Neural cell (in vitro differentiated cells): ENCODE measurements around the gene CCL2. TPM values are rescaled to one million over a fixed set of nuclear protein-coding genes. Genes with fewer than 3 reads are reported as not detected.

Source experiments
- H2AFZ ChIP-seq: fragments of 200-600, 300-800 bp; sonication (generic), shearing (Covaris generic); 2 replicates; pipeline ENCODE4 v1.6.0; 2014; ENCODE audit warnings: low read depth, mild to moderate bottlenecking, antibody characterized with exemption, low read length, moderate library complexity
- H3F3A ChIP-seq: fragments of 200-600 bp; shearing (Covaris generic); 2 replicates; pipeline ENCODE4 v1.6.1; 2016; ENCODE audit warnings: mild to moderate bottlenecking, moderate library complexity, mixed read lengths, antibody characterized with exemption, low read length; ENCODE audit not compliant: insufficient read depth, poor library complexity, severe bottlenecking
- H3K27ac ChIP-seq: fragments of 200-600, 300-800 bp; sonication (generic), shearing (Covaris generic); 2 replicates; pipeline ENCODE4 v1.5.1; 2014; ENCODE audit warnings: mild to moderate bottlenecking, low read length, moderate library complexity
- H3K27me3 ChIP-seq: fragments of 300-800, 200-600 bp; sonication (generic), shearing (Covaris generic); 2 replicates; pipeline ENCODE4 v1.6.0; 2014; ENCODE audit warnings: mild to moderate bottlenecking, low read depth, low read length, moderate library complexity; ENCODE audit not compliant: insufficient read depth
- H3K36me3 ChIP-seq: fragments of 300-800, 200-600 bp; sonication (generic), shearing (Covaris generic); 2 replicates; pipeline ENCODE4 v1.5.1; 2014; ENCODE audit warnings: mild to moderate bottlenecking, antibody characterized with exemption, low read length, moderate library complexity; ENCODE audit not compliant: insufficient read depth
- H3K4me2 ChIP-seq: fragments of 300-800, 200-600 bp; sonication (generic), shearing (Covaris generic); 2 replicates; pipeline ENCODE4 v1.6.0; 2014; ENCODE audit warnings: mild to moderate bottlenecking, low read length
- H3K4me3 ChIP-seq: fragments of 300-800, 200-600 bp; sonication (generic), shearing (Covaris generic); 2 replicates; pipeline ENCODE4 v1.5.1; 2014; ENCODE audit warnings: mild to moderate bottlenecking, low read length, moderate library complexity
- H3K79me2 ChIP-seq: fragments of 200-600 bp; shearing (Covaris generic); replicated peaks from 2 replicates; pipeline ENCODE4 v1.6.0; 2014; ENCODE audit warnings: mild to moderate bottlenecking, low read length, moderate library complexity; ENCODE audit not compliant: insufficient read depth
- H3K9ac ChIP-seq: fragments of 300-800, 200-600 bp; sonication (generic), shearing (Covaris generic); 2 replicates; pipeline ENCODE4 v1.6.1; 2016; ENCODE audit warnings: mild to moderate bottlenecking, low read length, mixed read lengths
- H3K9me2 ChIP-seq: fragments of 200-600 bp; shearing (Covaris generic); 2 replicates; pipeline ENCODE4 v1.6.1; 2016; ENCODE audit warnings: mild to moderate bottlenecking, low read length, mixed read lengths; ENCODE audit not compliant: insufficient read depth
- H3K9me3 ChIP-seq: fragments of 200-600, 300-800 bp; sonication (generic), shearing (Covaris generic); 2 replicates; pipeline ENCODE4 v1.6.1; 2016; ENCODE audit warnings: mild to moderate bottlenecking, mixed run types, low read length, moderate library complexity, mixed read lengths
- H4K20me1 ChIP-seq: fragments of 200-600 bp; shearing (Covaris generic); 2 replicates; pipeline ENCODE4 v1.6.1; 2016; ENCODE audit warnings: mild to moderate bottlenecking, mixed run types; ENCODE audit not compliant: insufficient read depth
- CTCF ChIP-seq: fragments of 450-650 bp; IDR thresholded peaks from 2 replicates; pipeline ENCODE4 v1.5.1; 2014; ENCODE audit warnings: antibody characterized with exemption, mild to moderate bottlenecking, moderate library complexity; ENCODE audit not compliant: poor library complexity, severe bottlenecking
- EP300 ChIP-seq: fragments of 450-650 bp; conservative IDR thresholded peaks from 2 replicates; pipeline ENCODE4 v1.6.1; 2014; ENCODE audit warnings: antibody characterized with exemption, mild to moderate bottlenecking, moderate library complexity; ENCODE audit not compliant: poor library complexity, severe bottlenecking
- EZH2 ChIP-seq: fragments of 200-600, 300-800 bp; shearing (Covaris generic), sonication (generic); IDR thresholded peaks from 2 replicates; pipeline ENCODE4 v1.6.1; 2014; ENCODE audit warnings: antibody characterized with exemption, low read length, borderline replicate concordance, mild to moderate bottlenecking; ENCODE audit not compliant: insufficient read depth, poor library complexity, severe bottlenecking
- MXI1 ChIP-seq: fragments of 450-650 bp; conservative IDR thresholded peaks from 2 replicates; pipeline ENCODE4 v1.6.1; 2014; ENCODE audit warnings: antibody characterized with exemption, mild to moderate bottlenecking; ENCODE audit not compliant: poor library complexity, severe bottlenecking
- POLR2AphosphoS5 ChIP-seq: IDR thresholded peaks from 2 replicates; pipeline ENCODE4 v1.6.1; 2012
- RAD21 ChIP-seq: fragments of 450-650 bp; conservative IDR thresholded peaks from 2 replicates; pipeline ENCODE4 v1.6.1; 2014; ENCODE audit warnings: antibody characterized with exemption, mild to moderate bottlenecking, moderate library complexity
- REST ChIP-seq: IDR thresholded peaks from 2 replicates; pipeline ENCODE4 v1.6.1; 2012; ENCODE audit warnings: borderline replicate concordance
- SMC3 ChIP-seq: fragments of 450-650 bp; conservative IDR thresholded peaks from 2 replicates; pipeline ENCODE4 v1.6.1; 2014; ENCODE audit warnings: antibody characterized with exemption, mild to moderate bottlenecking, moderate library complexity; ENCODE audit not compliant: poor library complexity
- TAF1 ChIP-seq: IDR thresholded peaks from 2 replicates; pipeline ENCODE4 v1.6.1; 2012; ENCODE audit warnings: low read depth
- polyA plus RNA-seq: library from polyadenylated mRNA; depleted of rRNA; stranded (reverse); fragments of >200 nt; gene quantifications from 2 replicates; pipeline ENCODE4 v1.2.3, GENCODE V29; 2014

The CCL2 gene
- polyA plus RNA-seq, 1 donor from 2014 or later = 0.57 TPM

GRCh38 chr17:34241062-34241461 is 14.0 kb upstream of the CCL2 start:
- Histone ChIP-seq H3K9ac (no peak overlapping the region), H3K4me3 (no peak overlapping the region), H4K20me1 (no peaks in the 10 kb centered on the region), H3K27me3 (no peaks in the 10 kb centered on the region), H3K9me2 (no peaks in the 10 kb centered on the region), H3K4me2 (no peak overlapping the region), H3K9me3 (no peaks in the 10 kb centered on the region), H3K36me3 (no peaks in the 10 kb centered on the region), H3K79me2 (no peaks in the 10 kb centered on the region), H2AFZ (no peak overlapping the region), H3K27ac (no peak overlapping the region), H3F3A (no peaks in the 10 kb centered on the region)
- TF ChIP-seq TAF1 (no peak), POLR2AphosphoS5 (no peak), SMC3 (no peak), RAD21 (no peak), EZH2 (no peak), EP300 (no peak), REST (no peak), MXI1 (no peak), CTCF (no peak)

GRCh38 chr17:34242587-34243363 is 12.3 kb upstream of the CCL2 start:
- no peak overlapping the region for H3K4me3 ChIP-seq
- H3K9ac ChIP-seq = no peak overlapping the region
- H3K27me3 ChIP-seq = no peaks in the 10 kb centered on the region

More at GRCh38 chr17:34242587-34243363, 12.3 kb upstream of the CCL2 start:
- H3K79me2 ChIP-seq = no peaks in the 10 kb centered on the region
- H3K36me3 ChIP-seq = no peaks in the 10 kb centered on the region
- TF ChIP-seq CTCF (no peak), SMC3 (no peak), REST (no peak), EP300 (no peak), MXI1 (no peak), RAD21 (no peak), POLR2AphosphoS5 (no peak), TAF1 (no peak), EZH2 (no peak)
- no peak overlapping the region for H3K4me2 ChIP-seq
- no peak overlapping the region for H2AFZ ChIP-seq
- no peaks in the 10 kb centered on the region for H3K9me3 ChIP-seq
- no peaks in the 10 kb centered on the region for H3K9me2 ChIP-seq
- no peak overlapping the region for H3K27ac ChIP-seq
- no peaks in the 10 kb centered on the region for H4K20me1 ChIP-seq
- H3F3A ChIP-seq = no peaks in the 10 kb centered on the region
